PC-3 (cell line): ENCODE measurements around the gene LRPAP1. TPM values are rescaled to one million over a fixed set of nuclear protein-coding genes. Genes with fewer than 3 reads are reported as not detected.

Experiments
- ATAC-seq: fragments of 200-7000 bp; cut with Tn5 transposase; 2 replicates; pipeline ENCODE4 v1.9.1; 2020; ENCODE audit warnings: mild to moderate bottlenecking, moderate library complexity
- BruUV-seq: library from RNA; stranded (reverse); fragments of 400-500 nt; replicated peaks from 2 replicates; lab custom pipeline; 2021; lab: Mats Ljungman, UMichigan
- CTCF ChIA-PET: fragments of 300-600 bp; sonication (Branson Sonifier 250); formaldehyde crosslinking; loops from one replicate; lab custom pipeline; 2022; ENCODE audit warnings: antibody characterized with exemption; lab: Charles Lee
- POLR2A ChIA-PET: fragments of 300-600 bp; sonication (Branson Sonifier 250); formaldehyde crosslinking; loops from one replicate; lab custom pipeline; 2022; ENCODE audit warnings: antibody characterized with exemption; ENCODE audit not compliant: unreplicated experiment; lab: Charles Lee
- DNase-seq: peaks from one replicate; pipeline ENCODE4 v3.0.0-alpha.2; 2015
- H2AFZ ChIP-seq: fragments of 300-600 bp; sonication (generic); 2 replicates; pipeline ENCODE4 v1.6.0; 2016; ENCODE audit warnings: antibody characterized with exemption, low read length
- H3F3A ChIP-seq: fragments of 300-600 bp; sonication (generic); one replicate; pipeline ENCODE4 v1.6.0; 2017; ENCODE audit warnings: antibody characterized with exemption, low read length, control low read depth, mild to moderate bottlenecking; ENCODE audit not compliant: unreplicated experiment
- H3K27ac ChIP-seq: fragments of 300-600 bp; sonication (generic); 2 replicates; pipeline ENCODE4 v1.5.1; 2016; ENCODE audit warnings: mild to moderate bottlenecking, low read length
- H3K27me3 ChIP-seq: fragments of 300-600 bp; sonication (generic); 2 replicates; pipeline ENCODE4 v1.6.1; 2016; ENCODE audit warnings: low read length, mixed read lengths
- H3K36me3 ChIP-seq: fragments of 300-600 bp; sonication (generic); 2 replicates; pipeline ENCODE4 v1.6.1; 2016; ENCODE audit warnings: low read depth, mixed run types, low read length, mixed read lengths
- H3K4me1 ChIP-seq: fragments of 300-600 bp; sonication (generic); 2 replicates; pipeline ENCODE4 v1.5.1; 2016; ENCODE audit warnings: low read length; ENCODE audit not compliant: insufficient read depth
- H3K4me2 ChIP-seq: fragments of 300-600 bp; sonication (generic); 2 replicates; pipeline ENCODE4 v1.6.0; 2016; ENCODE audit warnings: low read length
- H3K4me3 ChIP-seq: fragments of 300-600 bp; sonication (generic); 2 replicates; pipeline ENCODE4 v1.5.1; 2016; ENCODE audit warnings: mild to moderate bottlenecking, low read length, mixed read lengths
- H3K79me2 ChIP-seq: fragments of 300-600 bp; sonication (generic); 2 replicates; pipeline ENCODE4 v1.6.1; 2017; ENCODE audit warnings: low read length, mixed read lengths
- H3K9ac ChIP-seq: fragments of 300-600 bp; sonication (generic); 2 replicates; pipeline ENCODE4 v1.6.0; 2016; ENCODE audit warnings: mild to moderate bottlenecking, low read length
- H3K9me2 ChIP-seq: fragments of 300-600 bp; sonication (generic); replicated peaks from 2 replicates; pipeline ENCODE4 v1.6.1; 2016; ENCODE audit warnings: mixed run types, low read length, mixed read lengths
- H3K9me3 ChIP-seq: fragments of 300-600 bp; sonication (generic); 2 replicates; pipeline ENCODE4 v1.6.1; 2016; ENCODE audit warnings: low read length, mixed read lengths
- H4K20me1 ChIP-seq: fragments of 300-600 bp; sonication (generic); 2 replicates; pipeline ENCODE4 v1.6.1; 2016; ENCODE audit warnings: low read length, mixed read lengths
- EZH2 ChIP-seq: fragments of 300-600 bp; sonication (generic); IDR thresholded peaks from one replicate; pipeline ENCODE4 v1.6.1; 2017; ENCODE audit warnings: antibody characterized with exemption, mild to moderate bottlenecking, low read length; ENCODE audit not compliant: unreplicated experiment
- EZH2phosphoT487 ChIP-seq: fragments of 300-600 bp; sonication (generic); IDR thresholded peaks from 2 replicates; pipeline ENCODE4 v1.6.1; 2018; ENCODE audit warnings: mild to moderate bottlenecking, antibody characterized with exemption, low read length, borderline replicate concordance
- intact Hi-C: fragments of 100-400 bp; cut with micrococcal nuclease; formaldehyde crosslinking; loops from 2 replicates; pipeline ENCODE4 v1.9.0; 2023
- total RNA-seq: library from RNA; depleted of rRNA; stranded (reverse); fragments of >200 nt; gene quantifications from 2 replicates; pipeline ENCODE4 v1.2.3, GENCODE V29; 2014
- TF ChIP-seq, protein P1 (sequence below): fragments of 300-600 bp; sonication (generic); conservative IDR thresholded peaks from 2 replicates; pipeline ENCODE4 v1.5.1; 2017; ENCODE audit warnings: antibody characterized with exemption, low read depth, mild to moderate bottlenecking, low read length

The LRPAP1 gene
- total RNA-seq, 1 experiment from 2014 or later = 133 TPM

DNA sequence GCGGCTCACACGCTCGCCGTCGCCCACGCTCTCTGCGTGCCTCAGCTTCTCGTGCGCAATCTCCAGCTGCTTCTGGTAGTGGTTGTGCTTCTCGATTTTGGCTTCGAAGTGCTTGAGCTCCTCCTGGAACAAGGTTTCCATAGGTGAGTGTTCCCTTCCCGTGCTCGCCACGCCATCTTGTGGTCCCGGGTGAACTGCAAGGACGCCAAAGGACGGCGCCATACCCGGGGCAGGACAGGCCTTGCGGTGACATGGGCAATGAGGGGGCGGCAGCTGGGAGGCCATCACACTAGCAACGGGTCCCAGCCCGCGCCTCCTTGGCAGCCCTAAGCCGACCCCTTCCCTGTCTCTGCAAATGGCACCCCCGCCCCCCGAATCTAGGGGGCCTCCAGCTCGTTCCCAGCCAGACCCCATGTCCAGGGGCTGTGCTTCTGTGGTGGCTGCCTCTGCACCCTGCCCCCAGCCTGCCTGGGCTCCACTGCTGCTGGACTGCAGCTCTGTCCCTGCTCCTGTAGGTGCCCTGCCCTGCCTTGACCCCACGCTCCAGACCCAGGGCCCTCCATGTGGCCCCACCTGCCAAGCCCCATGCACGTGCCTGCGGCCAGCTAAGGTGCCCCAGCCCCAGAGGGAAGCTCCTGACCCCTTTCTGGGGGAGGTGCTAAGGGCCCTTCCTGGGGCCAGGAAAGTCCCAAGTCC, 17.3 kb downstream of the LRPAP1 start:
- no peak overlapping the region for H3K9ac ChIP-seq
- POLR2A ChIA-PET = no interaction called here
- TF ChIP-seq, protein P1, sequence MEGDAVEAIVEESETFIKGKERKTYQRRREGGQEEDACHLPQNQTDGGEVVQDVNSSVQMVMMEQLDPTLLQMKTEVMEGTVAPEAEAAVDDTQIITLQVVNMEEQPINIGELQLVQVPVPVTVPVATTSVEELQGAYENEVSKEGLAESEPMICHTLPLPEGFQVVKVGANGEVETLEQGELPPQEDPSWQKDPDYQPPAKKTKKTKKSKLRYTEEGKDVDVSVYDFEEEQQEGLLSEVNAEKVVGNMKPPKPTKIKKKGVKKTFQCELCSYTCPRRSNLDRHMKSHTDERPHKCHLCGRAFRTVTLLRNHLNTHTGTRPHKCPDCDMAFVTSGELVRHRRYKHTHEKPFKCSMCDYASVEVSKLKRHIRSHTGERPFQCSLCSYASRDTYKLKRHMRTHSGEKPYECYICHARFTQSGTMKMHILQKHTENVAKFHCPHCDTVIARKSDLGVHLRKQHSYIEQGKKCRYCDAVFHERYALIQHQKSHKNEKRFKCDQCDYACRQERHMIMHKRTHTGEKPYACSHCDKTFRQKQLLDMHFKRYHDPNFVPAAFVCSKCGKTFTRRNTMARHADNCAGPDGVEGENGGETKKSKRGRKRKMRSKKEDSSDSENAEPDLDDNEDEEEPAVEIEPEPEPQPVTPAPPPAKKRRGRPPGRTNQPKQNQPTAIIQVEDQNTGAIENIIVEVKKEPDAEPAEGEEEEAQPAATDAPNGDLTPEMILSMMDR = 0 out of 2 replicates have a peak, but pooled peaks have one; percentile 18
- TF ChIP-seq EZH2phosphoT487 (no peak), EZH2 (no peak)
- intact Hi-C loops = no loop called here
- H3K36me3 ChIP-seq = no peaks in the 10 kb centered on the region
- H3K4me3 ChIP-seq = no peak overlapping the region
- ATAC-seq = no peak
- CTCF ChIA-PET = no interaction called here
- no peaks in the 10 kb centered on the region for H4K20me1 ChIP-seq
- BruUV-seq = no TSS peak
- H3K4me2 ChIP-seq = no peak overlapping the region
- H3K27ac ChIP-seq = no peak overlapping the region
- no peaks in the 10 kb centered on the region for H3K4me1 ChIP-seq
- no peaks in the 10 kb centered on the region for H3K9me3 ChIP-seq
- H3K79me2 ChIP-seq = no peaks in the 10 kb centered on the region
- no peak for DNase-seq
- H3K27me3 ChIP-seq = no peaks in the 10 kb centered on the region
- no peaks in the 10 kb centered on the region for H3F3A ChIP-seq
- no peaks in the 10 kb centered on the region for H3K9me2 ChIP-seq
- no peak overlapping the region for H2AFZ ChIP-seq

DNA sequence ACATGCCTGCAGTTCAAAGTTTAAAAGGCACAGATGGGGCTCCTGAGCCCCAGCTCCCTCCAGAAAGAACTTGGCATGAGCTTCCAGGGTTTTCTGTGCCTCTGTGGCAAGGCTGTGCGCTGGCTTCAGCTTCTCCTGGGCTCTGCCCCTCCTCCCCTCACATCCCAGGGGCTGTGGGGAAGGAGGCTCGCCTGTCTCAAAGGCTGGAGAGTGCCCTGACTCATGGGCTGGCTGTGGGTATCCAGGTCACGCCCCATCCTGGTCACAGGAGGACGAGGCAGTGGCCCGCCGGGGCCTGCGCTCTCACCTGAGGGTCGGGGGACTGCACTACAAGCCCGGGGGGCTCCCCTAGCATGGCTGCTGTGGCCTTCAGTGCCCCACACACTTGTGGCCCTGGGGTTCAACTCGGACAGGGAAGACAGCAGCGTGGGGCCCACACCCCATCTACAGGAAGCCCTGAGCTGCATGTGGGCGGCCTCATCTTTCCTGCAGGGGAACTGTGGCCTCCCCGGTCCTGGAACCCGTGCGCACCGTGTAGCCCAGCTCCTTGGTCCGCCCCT, 17.9 kb downstream of the LRPAP1 start:
- ChIA-PET POLR2A (no interaction called here), CTCF (no interaction called here)
- Histone ChIP-seq H3K4me3 (no peak overlapping the region), H3K4me2 (no peak overlapping the region), H3F3A (no peaks in the 10 kb centered on the region), H3K27ac (no peak overlapping the region), H3K9ac (no peak overlapping the region), H2AFZ (no peak overlapping the region), H3K27me3 (no peaks in the 10 kb centered on the region), H4K20me1 (no peaks in the 10 kb centered on the region), H3K9me2 (no peaks in the 10 kb centered on the region), H3K36me3 (no peaks in the 10 kb centered on the region), H3K4me1 (no peaks in the 10 kb centered on the region), H3K9me3 (no peaks in the 10 kb centered on the region), H3K79me2 (no peaks in the 10 kb centered on the region)
- intact Hi-C loops = no loop called here
- ATAC-seq (no peak; the same call in 1 of the 2 replicates), DNase-seq (no peak)
- no peak for TF ChIP-seq EZH2phosphoT487
- TF ChIP-seq, protein P1 = no peak
- no TSS peak for BruUV-seq

DNA sequence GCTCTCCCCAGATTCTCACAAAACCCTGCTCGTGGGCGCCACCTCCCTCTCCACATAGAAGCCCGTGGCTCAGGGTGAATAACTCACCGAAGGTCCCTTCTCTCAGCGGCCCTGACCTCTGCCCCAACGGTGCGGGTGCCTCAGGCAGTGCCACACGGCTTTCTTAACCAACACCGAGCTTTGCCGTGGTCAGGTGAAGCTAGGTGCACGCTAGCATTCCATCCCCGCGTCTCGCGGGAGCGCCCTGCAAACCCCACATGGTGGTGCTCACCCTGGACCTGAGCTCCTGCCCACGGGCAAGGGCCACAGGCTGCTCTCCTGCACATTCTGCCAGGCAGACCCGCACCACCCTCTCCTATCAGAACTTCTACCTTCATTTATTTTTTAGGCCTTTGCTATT, 18.4 kb downstream of the LRPAP1 start:
- Histone ChIP-seq H3K4me3 (no peak overlapping the region), H3K9me2 (no peaks in the 10 kb centered on the region), H3K79me2 (no peaks in the 10 kb centered on the region), H3K36me3 (no peaks in the 10 kb centered on the region), H3K4me2 (no peak overlapping the region), H3K4me1 (no peaks in the 10 kb centered on the region), H3K9me3 (no peaks in the 10 kb centered on the region), H3K27me3 (no peaks in the 10 kb centered on the region), H3F3A (no peaks in the 10 kb centered on the region), H3K9ac (no peak overlapping the region), H2AFZ (no peak overlapping the region), H3K27ac (no peak overlapping the region), H4K20me1 (no peaks in the 10 kb centered on the region)
- BruUV-seq = no TSS peak
- POLR2A ChIA-PET = no interaction called here
- intact Hi-C loops = no loop called here
- CTCF ChIA-PET = no interaction called here
- TF ChIP-seq EZH2phosphoT487 = no peak
- no peak for TF ChIP-seq EZH2
- TF ChIP-seq, protein P1 = no peak
- ATAC-seq (no peak), DNase-seq (no peak)
